GM23338 (cell line): ENCODE results near the gene PREP. TPM values are rescaled to one million over a fixed set of nuclear protein-coding genes. Genes with fewer than 3 reads are reported as not detected.

Experiments used
- ATAC-seq: fragments of 200-7000 bp; cut with Tn5 transposase; 3 replicates; pipeline ENCODE4 v1.9.1; 2020
- DNase-seq: peaks from one replicate; pipeline ENCODE4 v3.0.0-alpha.2; 2015; ENCODE audit warnings: low spot score
- H2AFZ ChIP-seq: fragments of 200-600 bp; sonication (generic); 2 replicates; pipeline ENCODE4 v1.8.0; 2016; ENCODE audit warnings: antibody characterized with exemption, mild to moderate bottlenecking, moderate library complexity
- H3F3A ChIP-seq: fragments of 200-600 bp; sonication (generic); replicated peaks from 2 replicates; pipeline ENCODE4 v1.8.0; 2017; ENCODE audit warnings: antibody characterized with exemption, mixed run types, low read depth
- H3K27ac ChIP-seq: fragments of 200-600 bp; sonication (generic); 2 replicates; pipeline ENCODE4 v1.6.1; 2016; ENCODE audit warnings: low read depth
- H3K27me3 ChIP-seq: fragments of 200-600 bp; sonication (generic); 2 replicates; pipeline ENCODE4 v1.8.0; 2016; ENCODE audit warnings: mild to moderate bottlenecking, mixed run types, moderate library complexity; ENCODE audit not compliant: insufficient read depth
- H3K36me3 ChIP-seq: fragments of 200-600 bp; sonication (generic); 2 replicates; pipeline ENCODE4 v1.8.0; 2016; ENCODE audit warnings: mild to moderate bottlenecking; ENCODE audit not compliant: insufficient read depth
- H3K4me1 ChIP-seq: fragments of 200-600 bp; sonication (generic); 2 replicates; pipeline ENCODE4 v1.8.0; 2016; ENCODE audit warnings: mild to moderate bottlenecking, moderate library complexity; ENCODE audit not compliant: insufficient read depth
- H3K4me2 ChIP-seq: fragments of 200-600 bp; sonication (generic); 2 replicates; pipeline ENCODE4 v1.7.1; 2017; ENCODE audit warnings: mixed run types
- H3K4me3 ChIP-seq: fragments of 200-600 bp; sonication (generic); 2 replicates; pipeline ENCODE4 v1.6.1; 2016; ENCODE audit warnings: mixed run types
- H3K79me2 ChIP-seq: fragments of 200-600 bp; sonication (generic); replicated peaks from 2 replicates; pipeline ENCODE4 v1.8.0; 2017; ENCODE audit warnings: mild to moderate bottlenecking; ENCODE audit not compliant: insufficient read depth
- H3K9me2 ChIP-seq: fragments of 200-600 bp; sonication (generic); 2 replicates; pipeline ENCODE4 v1.8.0; 2017; ENCODE audit not compliant: insufficient read depth
- H4K20me1 ChIP-seq: fragments of 200-600 bp; sonication (generic); replicated peaks from 2 replicates; pipeline ENCODE4 v1.8.0; 2017; ENCODE audit warnings: mild to moderate bottlenecking; ENCODE audit not compliant: insufficient read depth
- H3K27ac Mint-ChIP-seq: 2 replicates; pipeline ENCODE4 v1.8.0; 2020; ENCODE audit warnings: inconsistent platforms, mild to moderate bottlenecking, moderate library complexity, mixed read lengths
- H3K27me3 Mint-ChIP-seq: 3 replicates; pipeline ENCODE4 v1.8.0; 2022; ENCODE audit warnings: low read depth, mild to moderate bottlenecking, moderate library complexity, mixed read lengths, inconsistent platforms; ENCODE audit not compliant: insufficient read depth, poor library complexity
- H3K36me3 Mint-ChIP-seq: 3 replicates; pipeline ENCODE4 v1.8.0; 2021; ENCODE audit warnings: low read depth, mild to moderate bottlenecking, inconsistent platforms, moderate library complexity, mixed read lengths
- H3K4me1 Mint-ChIP-seq: 3 replicates; pipeline ENCODE4 v1.8.0; 2020; ENCODE audit warnings: mild to moderate bottlenecking, inconsistent platforms, mixed read lengths
- H3K4me3 Mint-ChIP-seq: 3 replicates; pipeline ENCODE4 v1.8.0; 2021; ENCODE audit warnings: moderate library complexity, mild to moderate bottlenecking, inconsistent platforms, mixed read lengths
- H3K9me3 Mint-ChIP-seq: 3 replicates; pipeline ENCODE4 v1.8.0; 2020; ENCODE audit warnings: moderate library complexity, mild to moderate bottlenecking, inconsistent platforms, mixed read lengths
- CREB1 ChIP-seq: fragments of 250-450 bp; sonication (Bioruptor Pico); IDR thresholded peaks from 2 replicates; pipeline ENCODE4 v1.5.0; 2020; ENCODE audit warnings: low read depth, mild to moderate bottlenecking, moderate library complexity
- CTCF ChIP-seq, 2 experiments: fragments of 200-600 bp in 1 of 2; sonication (generic) in 1 of 2; conservative IDR thresholded peaks; 2 replicates each; pipeline versions ENCODE4 v1.5.1 to v1.6.1; 2016 to 2017; ENCODE audit warnings: antibody characterized with exemption in 2 of 2, low read depth in 2 of 2, mild to moderate bottlenecking in 2 of 2, moderate library complexity in 1 of 2
- ETS1 ChIP-seq: IDR thresholded peaks from 2 replicates; pipeline ENCODE4 v1.6.1; 2016; ENCODE audit warnings: antibody characterized with exemption
- EZH2 ChIP-seq: fragments of 200-600 bp; sonication (generic); IDR thresholded peaks from one replicate; pipeline ENCODE4 v1.8.0; 2017; ENCODE audit warnings: antibody characterized with exemption, mild to moderate bottlenecking, low read depth; ENCODE audit not compliant: unreplicated experiment
- NANOG ChIP-seq: IDR thresholded peaks from 2 replicates; pipeline ENCODE4 v1.6.1; 2016; ENCODE audit warnings: antibody characterized with exemption, borderline replicate concordance
- POLR2AphosphoS5 ChIP-seq: IDR thresholded peaks from 2 replicates; pipeline ENCODE4 v1.6.1; 2016; ENCODE audit warnings: antibody characterized with exemption, low read depth
- REST ChIP-seq: IDR thresholded peaks from one replicate; pipeline ENCODE4 v1.6.1; 2018; ENCODE audit warnings: antibody characterized with exemption; ENCODE audit not compliant: unreplicated experiment
- STAT1 ChIP-seq: IDR thresholded peaks from one replicate; pipeline ENCODE4 v1.6.1; 2016; ENCODE audit warnings: antibody characterized with exemption; ENCODE audit not compliant: unreplicated experiment
- ZNF114 ChIP-seq: fragments of 250-450 bp; sonication (Bioruptor Pico); IDR thresholded peaks from 2 replicates; pipeline ENCODE4 v1.5.0; 2020; ENCODE audit warnings: mild to moderate bottlenecking, moderate library complexity
- polyA plus RNA-seq: library from polyadenylated mRNA; unstranded; fragments of >200 nt; fragmentation: Nextera tagmentation; extraction: Ambion mirVana; gene quantifications from 2 replicates; pipeline ENCODE4 v1.2.1, GENCODE V29; 2016
- total RNA-seq: library from RNA; depleted of rRNA; stranded (reverse); fragments of >200 nt; shearing (Covaris generic); gene quantifications from 2 replicates; pipeline ENCODE4 v1.2.3, GENCODE V29; 2014

Gene PREP
- total and polyA plus RNA-seq, 2 experiments from 2014 or later = 28.5 to 52.7 TPM

GRCh38 chr6:105319331-105319730 is 83.6 kb downstream of the PREP start (continued):
- TF ChIP-seq CTCF (conservative IDR thresholded peaks at IDR 0.05; ENCODE audit: low read depth in 2 of 2) = no peak
- no peak for TF ChIP-seq POLR2AphosphoS5
- no peak for TF ChIP-seq CREB1 (CRISPR knock-in tag)
- no peak for TF ChIP-seq ZNF114 (CRISPR knock-in tag)

- TF ChIP-seq STAT1 (no peak), ETS1 (no peak), NANOG (no peak), EZH2 (no peak)
- H3K4me2 ChIP-seq = no peak overlapping the region
- DNase-seq (no peak), ATAC-seq (no peak)
- no peaks in the 10 kb centered on the region for H3F3A ChIP-seq
- H4K20me1 ChIP-seq = peaks cover 4% of the 10 kb centered on the region; the same call in 1 of the 2 replicates
- H3K27ac ChIP-seq = no peak overlapping the region
- H3K36me3 ChIP-seq = peaks cover 16% of the 10 kb centered on the region; the same call in 1 of the 2 replicates
- Mint-ChIP-seq H3K4me3 (no peak overlapping the region), H3K27me3 (no peaks in the 10 kb centered on the region), H3K9me3 (no peaks in the 10 kb centered on the region), H3K27ac (no peak overlapping the region), H3K36me3 (peaks cover 9% of the 10 kb centered on the region; the same call in 2 of the 3 replicates), H3K4me1 (no peaks in the 10 kb centered on the region)
- H3K4me3 ChIP-seq = no peak overlapping the region
- H3K79me2 ChIP-seq = no peaks in the 10 kb centered on the region
- H2AFZ ChIP-seq = no peak overlapping the region
- no peaks in the 10 kb centered on the region for H3K9me2 ChIP-seq
- H3K27me3 ChIP-seq = no peaks in the 10 kb centered on the region
- no peaks in the 10 kb centered on the region for H3K4me1 ChIP-seq
These were observed 84.2 kb downstream of the PREP start for GRCh38 chr6:105318660-105319059.

- peaks cover 11% of the 10 kb centered on the region; the same call in 1 of the 2 replicates for H3K36me3 ChIP-seq
- no peaks in the 10 kb centered on the region for H3F3A ChIP-seq
- no peak overlapping the region for H3K27ac Mint-ChIP-seq
- TF ChIP-seq CTCF (conservative IDR thresholded peaks at IDR 0.05; ENCODE audit: low read depth in 2 of 2) (peak; percentile 68 to 73), REST (no peak)
- H3K4me3 ChIP-seq = no peak overlapping the region
- H3K27me3 Mint-ChIP-seq = no peaks in the 10 kb centered on the region
- H3K4me3 Mint-ChIP-seq = no peak overlapping the region
- ATAC-seq (peak; percentile 72), DNase-seq (peak; percentile 66)
- H3K9me3 Mint-ChIP-seq = no peaks in the 10 kb centered on the region
- H3K36me3 Mint-ChIP-seq = peaks cover 5% of the 10 kb centered on the region; the same call in 2 of the 3 replicates
- H4K20me1 ChIP-seq = peaks cover 4% of the 10 kb centered on the region; the same call in 1 of the 2 replicates
- H3K27ac ChIP-seq = no peak overlapping the region
- no peak overlapping the region for H3K4me2 ChIP-seq
- no peaks in the 10 kb centered on the region for H3K4me1 Mint-ChIP-seq
- no peak overlapping the region for H2AFZ ChIP-seq
- H3K27me3 ChIP-seq = no peaks in the 10 kb centered on the region
- no peaks in the 10 kb centered on the region for H3K4me1 ChIP-seq
- H3K9me2 ChIP-seq = no peaks in the 10 kb centered on the region
- H3K79me2 ChIP-seq = no peaks in the 10 kb centered on the region
These were observed 85.0 kb downstream of the PREP start for GRCh38 chr6:105317607-105318533.
